Hepatocyte (in vitro differentiated cells): Measurements from ENCODE around the gene CYBA.

ENCODE experiments used
- EZH2 ChIP-seq: fragments of 200-600 bp; sonication (generic); IDR thresholded peaks from 2 replicates; pipeline ENCODE4 v1.6.1; 2016; ENCODE audit warnings: antibody characterized with exemption, mild to moderate bottlenecking, borderline replicate concordance
- TF ChIP-seq, protein P1 (sequence below): fragments of 200-600 bp; sonication (generic); IDR thresholded peaks from 2 replicates; pipeline ENCODE4 v1.5.1; 2016; ENCODE audit warnings: antibody characterized with exemption, mild to moderate bottlenecking; ENCODE audit not compliant: poor library complexity

DNA sequence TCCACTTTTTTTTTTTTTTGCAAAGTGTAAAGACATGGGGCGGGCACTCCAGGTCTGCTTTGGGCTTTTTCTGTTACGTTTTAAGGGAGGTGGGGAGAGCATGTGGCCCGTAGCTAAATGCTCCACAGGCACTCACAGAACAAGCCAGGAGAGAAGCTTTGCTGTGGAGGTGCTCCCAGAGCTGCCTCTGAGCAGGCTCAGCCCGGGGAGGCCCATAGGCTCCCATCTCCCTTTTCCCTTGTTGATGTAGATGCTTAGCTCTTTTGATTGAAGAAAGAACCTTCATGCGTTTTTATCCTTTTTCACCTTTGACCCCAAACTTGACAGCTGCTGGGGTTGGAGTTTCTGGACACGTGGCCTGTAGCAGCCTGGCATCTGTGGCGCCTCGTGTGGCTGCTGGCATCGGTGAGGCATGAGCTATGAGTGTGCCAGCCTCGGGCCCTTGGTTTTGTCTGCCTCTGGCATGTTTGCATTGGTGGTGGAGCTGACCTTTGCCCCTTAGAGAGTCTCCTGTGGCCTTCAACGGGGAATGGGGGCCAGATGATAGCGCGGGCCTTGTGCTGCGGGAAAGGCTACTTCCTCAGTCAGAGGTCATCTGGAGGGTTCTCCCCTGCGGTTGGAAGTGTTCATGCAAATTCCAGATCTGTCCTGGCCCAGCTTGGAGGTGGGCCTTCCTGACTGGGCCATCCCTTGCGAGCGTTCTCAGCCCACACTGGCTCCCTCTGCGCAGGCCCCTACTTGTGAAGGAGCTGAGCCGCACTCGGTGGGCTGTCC is 32.5 kb downstream of the CYBA start:
- TF ChIP-seq, protein P1, sequence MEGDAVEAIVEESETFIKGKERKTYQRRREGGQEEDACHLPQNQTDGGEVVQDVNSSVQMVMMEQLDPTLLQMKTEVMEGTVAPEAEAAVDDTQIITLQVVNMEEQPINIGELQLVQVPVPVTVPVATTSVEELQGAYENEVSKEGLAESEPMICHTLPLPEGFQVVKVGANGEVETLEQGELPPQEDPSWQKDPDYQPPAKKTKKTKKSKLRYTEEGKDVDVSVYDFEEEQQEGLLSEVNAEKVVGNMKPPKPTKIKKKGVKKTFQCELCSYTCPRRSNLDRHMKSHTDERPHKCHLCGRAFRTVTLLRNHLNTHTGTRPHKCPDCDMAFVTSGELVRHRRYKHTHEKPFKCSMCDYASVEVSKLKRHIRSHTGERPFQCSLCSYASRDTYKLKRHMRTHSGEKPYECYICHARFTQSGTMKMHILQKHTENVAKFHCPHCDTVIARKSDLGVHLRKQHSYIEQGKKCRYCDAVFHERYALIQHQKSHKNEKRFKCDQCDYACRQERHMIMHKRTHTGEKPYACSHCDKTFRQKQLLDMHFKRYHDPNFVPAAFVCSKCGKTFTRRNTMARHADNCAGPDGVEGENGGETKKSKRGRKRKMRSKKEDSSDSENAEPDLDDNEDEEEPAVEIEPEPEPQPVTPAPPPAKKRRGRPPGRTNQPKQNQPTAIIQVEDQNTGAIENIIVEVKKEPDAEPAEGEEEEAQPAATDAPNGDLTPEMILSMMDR, result no peak
- no peak for TF ChIP-seq EZH2
